ENCODE measurements around the gene CADM2.

- TF ChIP-seq EZH2phosphoT487 (IDR thresholded peaks at IDR 0.05; ENCODE audit: insufficient read depth, low read depth) (no peak), EZH2 (IDR thresholded peaks at IDR 0.05; ENCODE audit: insufficient read depth, poor library complexity, severe bottlenecking) (no peak)
Observed at GRCh38 chr3:85584779-85585356, 626.1 kb downstream of the CADM2 start.
